Thyroid gland (tissue), 4 donors: ENCODE data around the gene FYN. TPM values are rescaled to one million over a fixed set of nuclear protein-coding genes. Genes with fewer than 3 reads are reported as not detected.
A peak's percentile ranks its signal among the peaks of the same experiment; 100 is the strongest.

Experiments
- DNase-seq, 2 donors: peaks; one replicate each; pipeline ENCODE4 v3.0.0-alpha.2; 2019
- H3K27ac ChIP-seq, 3 donors: fragments of 200-600 bp; sonication (generic); 1 replicate in 2 of 3; 2 replicates in 1 of 3; pipeline ENCODE4 v1.5.1; 2016 to 2019; ENCODE audit warnings: mild to moderate bottlenecking in 1 of 3, moderate library complexity in 1 of 3
- H3K27me3 ChIP-seq: fragments of 200-600 bp; sonication (generic); one replicate; pipeline ENCODE4 v1.5.1; 2019
- H3K36me3 ChIP-seq, 2 donors: fragments of 200-600 bp; sonication (generic); one replicate each; pipeline ENCODE4 v1.5.1; 2016 to 2019
- H3K4me1 ChIP-seq, 2 donors: fragments of 200-600 bp; sonication (generic); one replicate each; pipeline ENCODE4 v1.5.1; 2017 to 2019
- H3K4me3 ChIP-seq, 3 donors: fragments of 200-600 bp; sonication (generic); replicated peaks in 1 of 3; 1 replicate in 2 of 3; 2 replicates in 1 of 3; pipeline ENCODE4 v1.5.1; 2016; ENCODE audit warnings: mild to moderate bottlenecking in 1 of 3
- H3K9me3 ChIP-seq: fragments of 200-600 bp; sonication (generic); one replicate; pipeline ENCODE4 v1.5.1; 2017
- CTCF ChIP-seq, 6 experiments: fragments of 200-600 bp in 3 of 6; fragments of 450-650 bp in 3 of 6; sonication (generic) in 3 of 6; IDR thresholded peaks; one replicate each; pipeline ENCODE4 v1.5.1; 2016 to 2019; ENCODE audit warnings: antibody characterized with exemption in 6 of 6, mild to moderate bottlenecking in 2 of 6, inconsistent platforms in 1 of 6, moderate library complexity in 1 of 6
- POLR2A ChIP-seq, 2 donors: fragments of 450-650 bp; IDR thresholded peaks; one replicate each; pipeline ENCODE4 v1.6.1; 2017; ENCODE audit warnings: antibody characterized with exemption in 2 of 2, mild to moderate bottlenecking in 2 of 2, moderate library complexity in 1 of 2
- WGBS, 2 donors: methylation state at CpG; one replicate each; pipeline ENCODE4 v1.1.5; 2017; 5-methylcytosine and 5-hydroxymethylcytosine counted together
- intact Hi-C: fragments of 100-400 bp; cut with DNase I; formaldehyde crosslinking; loops from one replicate; pipeline ENCODE4 v1.15.1; 2023
- total RNA-seq, 4 donors: library from RNA; depleted of rRNA; stranded (reverse); fragments of >200 nt; gene quantifications; one replicate each; pipeline ENCODE4 v1.2.3, GENCODE V29; 2016

Gene FYN
- total RNA-seq, 4 donors from 2014 or later = 67.0 to 206 (median 95.9) TPM

- intact Hi-C loops = no loop called here
- no peaks in the 10 kb centered on the region for H3K27me3 ChIP-seq
- no peak for DNase-seq
- TF ChIP-seq CTCF (IDR thresholded peaks at IDR 0.05) = no peak
- no peak for TF ChIP-seq POLR2A (IDR thresholded peaks at IDR 0.05)
- H3K27ac ChIP-seq = no peak overlapping the region
- no peaks in the 10 kb centered on the region for H3K9me3 ChIP-seq
- H3K4me1 ChIP-seq = peaks cover 10 to 30% of the 10 kb centered on the region in 2 donors
- 75 to 82% methylated on average over 5 of the region's 5 CpGs for WGBS, 2 donors
- no peaks in the 10 kb centered on the region for H3K36me3 ChIP-seq
- no peak overlapping the region for H3K4me3 ChIP-seq
These were observed 106.9 kb downstream of the FYN start for GRCh38 chr6:111766201-111766857.

- Histone ChIP-seq H3K36me3 (no peaks in the 10 kb centered on the region), H3K9me3 (no peaks in the 10 kb centered on the region), H3K4me1 (peaks cover 10 to 27% of the 10 kb centered on the region in 2 donors), H3K27me3 (no peaks in the 10 kb centered on the region), H3K27ac (no peak overlapping the region), H3K4me3 (no peak overlapping the region)
- intact Hi-C loops = no loop called here
- no peak for DNase-seq
- WGBS, 2 donors = 91 to 98% methylated on average over 1 of the region's 1 CpG
- TF ChIP-seq POLR2A (IDR thresholded peaks at IDR 0.05) (no peak), CTCF (IDR thresholded peaks at IDR 0.05) (no peak)
These were observed 107.5 kb downstream of the FYN start for GRCh38 chr6:111765763-111766162.

- no peak for TF ChIP-seq POLR2A (IDR thresholded peaks at IDR 0.05)
- TF ChIP-seq CTCF (IDR thresholded peaks at IDR 0.05) = no peak
- no peaks in the 10 kb centered on the region for H3K27me3 ChIP-seq
- peak overlapping the region in 1 of 3 donors; percentile 8 for H3K27ac ChIP-seq
- intact Hi-C loops = no loop called here
- 82 to 87% methylated on average over 13 of the region's 13 CpGs for WGBS, 2 donors
- no peak for DNase-seq
- no peak overlapping the region for H3K4me3 ChIP-seq
- H3K36me3 ChIP-seq = no peaks in the 10 kb centered on the region
- H3K4me1 ChIP-seq = peaks cover 10 to 27% of the 10 kb centered on the region in 2 donors
- H3K9me3 ChIP-seq = no peaks in the 10 kb centered on the region
These were observed 108.7 kb downstream of the FYN start for GRCh38 chr6:111764238-111765175.

GRCh38 chr6:111763381-111763780, 109.9 kb downstream of the FYN start:
- Histone ChIP-seq H3K27me3 (no peaks in the 10 kb centered on the region), H3K4me1 (peaks cover 10 to 38% of the 10 kb centered on the region in 2 donors), H3K4me3 (no peak overlapping the region), H3K36me3 (no peaks in the 10 kb centered on the region), H3K27ac (peak overlapping the region in 1 of 3 donors; percentile 46), H3K9me3 (no peaks in the 10 kb centered on the region)
- TF ChIP-seq CTCF (IDR thresholded peaks at IDR 0.05) = no peak
- no peak for TF ChIP-seq POLR2A (IDR thresholded peaks at IDR 0.05)
- intact Hi-C loops = no loop called here
- no peak for DNase-seq
- 62% methylated on average over 2 of the region's 2 CpGs for WGBS, 2 donors
